ENCODE results near the gene ZNF84. TPM values are rescaled to one million over a fixed set of nuclear protein-coding genes. Genes with fewer than 3 reads are reported as not detected.

Gene ZNF84
- total and polyA plus RNA-seq, 9 of the 15 experiments (the other 6 are each of a cell fraction or from before 2014, with no cell fraction given) = 8.8 to 24.3 (median 12.1) TPM

DNA sequence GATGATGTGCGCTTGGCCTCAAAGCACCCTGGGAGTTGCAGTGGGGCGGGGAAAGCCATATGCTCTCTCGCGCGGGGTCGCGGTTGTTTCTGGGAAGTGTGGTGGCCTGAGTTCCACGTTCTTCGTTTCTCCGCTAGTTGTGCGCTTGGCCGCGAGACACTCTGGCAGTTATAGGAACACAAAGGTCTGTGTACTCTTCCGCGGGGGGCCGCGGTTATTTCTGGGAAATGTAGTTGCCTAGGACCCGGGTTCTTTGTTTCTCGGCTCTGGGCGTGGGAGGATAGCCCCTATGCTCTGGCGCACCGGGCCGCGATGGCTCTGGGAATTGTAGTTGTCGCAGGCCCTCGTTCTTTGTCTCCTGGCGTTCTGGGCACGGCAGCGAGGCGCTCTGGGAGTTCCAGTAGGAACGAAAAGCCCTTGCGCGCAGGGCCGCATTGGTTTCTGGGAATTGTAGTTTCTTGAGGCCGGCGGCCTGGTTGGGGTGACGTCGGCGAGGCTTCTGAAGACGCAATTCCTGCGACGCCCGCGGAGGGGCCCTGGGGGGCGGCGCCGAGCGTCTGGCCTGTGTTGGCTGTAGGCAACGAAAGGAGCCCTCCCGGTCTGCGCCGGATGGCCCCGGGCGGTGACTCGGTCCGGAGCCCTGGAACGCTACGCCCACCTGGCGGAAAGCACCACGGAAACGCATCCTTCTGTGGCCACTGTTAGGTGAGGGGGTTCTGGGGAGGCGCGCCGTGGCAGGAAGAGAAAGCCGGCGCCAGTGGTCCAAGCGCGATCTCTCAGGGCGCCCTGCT is 43.3 kb downstream of the ZNF84 start, which contains the start of gene ZNF140 (continued):
- TF ChIP-seq, protein P1, sequence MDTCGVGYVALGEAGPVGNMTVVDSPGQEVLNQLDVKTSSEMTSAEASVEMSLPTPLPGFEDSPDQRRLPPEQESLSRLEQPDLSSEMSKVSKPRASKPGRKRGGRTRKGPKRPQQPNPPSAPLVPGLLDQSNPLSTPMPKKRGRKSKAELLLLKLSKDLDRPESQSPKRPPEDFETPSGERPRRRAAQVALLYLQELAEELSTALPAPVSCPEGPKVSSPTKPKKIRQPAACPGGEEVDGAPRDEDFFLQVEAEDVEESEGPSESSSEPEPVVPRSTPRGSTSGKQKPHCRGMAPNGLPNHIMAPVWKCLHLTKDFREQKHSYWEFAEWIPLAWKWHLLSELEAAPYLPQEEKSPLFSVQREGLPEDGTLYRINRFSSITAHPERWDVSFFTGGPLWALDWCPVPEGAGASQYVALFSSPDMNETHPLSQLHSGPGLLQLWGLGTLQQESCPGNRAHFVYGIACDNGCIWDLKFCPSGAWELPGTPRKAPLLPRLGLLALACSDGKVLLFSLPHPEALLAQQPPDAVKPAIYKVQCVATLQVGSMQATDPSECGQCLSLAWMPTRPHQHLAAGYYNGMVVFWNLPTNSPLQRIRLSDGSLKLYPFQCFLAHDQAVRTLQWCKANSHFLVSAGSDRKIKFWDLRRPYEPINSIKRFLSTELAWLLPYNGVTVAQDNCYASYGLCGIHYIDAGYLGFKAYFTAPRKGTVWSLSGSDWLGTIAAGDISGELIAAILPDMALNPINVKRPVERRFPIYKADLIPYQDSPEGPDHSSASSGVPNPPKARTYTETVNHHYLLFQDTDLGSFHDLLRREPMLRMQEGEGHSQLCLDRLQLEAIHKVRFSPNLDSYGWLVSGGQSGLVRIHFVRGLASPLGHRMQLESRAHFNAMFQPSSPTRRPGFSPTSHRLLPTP (IDR thresholded peaks at IDR 0.05; ENCODE audit: borderline replicate concordance, extremely low read depth, insufficient read length) = no peak
- no peak for TF ChIP-seq TCFL5 (CRISPR knock-in tag; conservative IDR thresholded peaks at IDR 0.05)
- peak; percentile 52 for TF ChIP-seq CCNT2 (IDR thresholded peaks at IDR 0.05; ENCODE audit: borderline replicate concordance, extremely low read depth, insufficient read length, low read depth, low read length)
- peak; percentile 39; the same call in 1 of the 2 replicates for TF ChIP-seq NFRKB (IDR thresholded peaks at IDR 0.05; ENCODE audit: low read depth)
- TF ChIP-seq ZNF766 (CRISPR knock-in tag; conservative IDR thresholded peaks at IDR 0.05) = peak; percentile 81
- TF ChIP-seq, protein P2, sequence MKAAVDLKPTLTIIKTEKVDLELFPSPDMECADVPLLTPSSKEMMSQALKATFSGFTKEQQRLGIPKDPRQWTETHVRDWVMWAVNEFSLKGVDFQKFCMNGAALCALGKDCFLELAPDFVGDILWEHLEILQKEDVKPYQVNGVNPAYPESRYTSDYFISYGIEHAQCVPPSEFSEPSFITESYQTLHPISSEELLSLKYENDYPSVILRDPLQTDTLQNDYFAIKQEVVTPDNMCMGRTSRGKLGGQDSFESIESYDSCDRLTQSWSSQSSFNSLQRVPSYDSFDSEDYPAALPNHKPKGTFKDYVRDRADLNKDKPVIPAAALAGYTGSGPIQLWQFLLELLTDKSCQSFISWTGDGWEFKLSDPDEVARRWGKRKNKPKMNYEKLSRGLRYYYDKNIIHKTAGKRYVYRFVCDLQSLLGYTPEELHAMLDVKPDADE (conservative IDR thresholded peaks at IDR 0.05; ENCODE audit: control insufficient read depth, low read depth, low read length) = peak; percentile 82
- TF ChIP-seq PTBP1 (IDR thresholded peaks at IDR 0.05; ENCODE audit: low read depth, low read length) = no peak
- TF ChIP-seq HDAC2 (IDR thresholded peaks at IDR 0.05) = peak; percentile 40; the same call in 1 of the 2 replicates
- TF ChIP-seq SNRNP70 (optimal IDR thresholded peaks at IDR 0.05; ENCODE audit: low read depth, low read length) = no peak
- TF ChIP-seq, protein P3, sequence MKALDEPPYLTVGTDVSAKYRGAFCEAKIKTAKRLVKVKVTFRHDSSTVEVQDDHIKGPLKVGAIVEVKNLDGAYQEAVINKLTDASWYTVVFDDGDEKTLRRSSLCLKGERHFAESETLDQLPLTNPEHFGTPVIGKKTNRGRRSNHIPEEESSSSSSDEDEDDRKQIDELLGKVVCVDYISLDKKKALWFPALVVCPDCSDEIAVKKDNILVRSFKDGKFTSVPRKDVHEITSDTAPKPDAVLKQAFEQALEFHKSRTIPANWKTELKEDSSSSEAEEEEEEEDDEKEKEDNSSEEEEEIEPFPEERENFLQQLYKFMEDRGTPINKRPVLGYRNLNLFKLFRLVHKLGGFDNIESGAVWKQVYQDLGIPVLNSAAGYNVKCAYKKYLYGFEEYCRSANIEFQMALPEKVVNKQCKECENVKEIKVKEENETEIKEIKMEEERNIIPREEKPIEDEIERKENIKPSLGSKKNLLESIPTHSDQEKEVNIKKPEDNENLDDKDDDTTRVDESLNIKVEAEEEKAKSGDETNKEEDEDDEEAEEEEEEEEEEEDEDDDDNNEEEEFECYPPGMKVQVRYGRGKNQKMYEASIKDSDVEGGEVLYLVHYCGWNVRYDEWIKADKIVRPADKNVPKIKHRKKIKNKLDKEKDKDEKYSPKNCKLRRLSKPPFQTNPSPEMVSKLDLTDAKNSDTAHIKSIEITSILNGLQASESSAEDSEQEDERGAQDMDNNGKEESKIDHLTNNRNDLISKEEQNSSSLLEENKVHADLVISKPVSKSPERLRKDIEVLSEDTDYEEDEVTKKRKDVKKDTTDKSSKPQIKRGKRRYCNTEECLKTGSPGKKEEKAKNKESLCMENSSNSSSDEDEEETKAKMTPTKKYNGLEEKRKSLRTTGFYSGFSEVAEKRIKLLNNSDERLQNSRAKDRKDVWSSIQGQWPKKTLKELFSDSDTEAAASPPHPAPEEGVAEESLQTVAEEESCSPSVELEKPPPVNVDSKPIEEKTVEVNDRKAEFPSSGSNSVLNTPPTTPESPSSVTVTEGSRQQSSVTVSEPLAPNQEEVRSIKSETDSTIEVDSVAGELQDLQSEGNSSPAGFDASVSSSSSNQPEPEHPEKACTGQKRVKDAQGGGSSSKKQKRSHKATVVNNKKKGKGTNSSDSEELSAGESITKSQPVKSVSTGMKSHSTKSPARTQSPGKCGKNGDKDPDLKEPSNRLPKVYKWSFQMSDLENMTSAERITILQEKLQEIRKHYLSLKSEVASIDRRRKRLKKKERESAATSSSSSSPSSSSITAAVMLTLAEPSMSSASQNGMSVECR (CRISPR knock-in tag; IDR thresholded peaks at IDR 0.05) = peak; percentile 69; the same call in 1 of the 2 replicates
- TF ChIP-seq EGR1 (conservative IDR thresholded peaks at IDR 0.05) = peak; percentile 69
- no peak for TF ChIP-seq RBM34 (IDR thresholded peaks at IDR 0.05; ENCODE audit: borderline replicate concordance, insufficient read depth, low read length)
- no peak for TF ChIP-seq PCBP2 (IDR thresholded peaks at IDR 0.05; ENCODE audit: low read depth, low read length, poor library complexity, severe bottlenecking)
- TF ChIP-seq NEUROD1 (IDR thresholded peaks at IDR 0.05; ENCODE audit: borderline replicate concordance, low read depth, low read length, partially characterized antibody) = peak; percentile 12
- TF ChIP-seq, protein P4, sequence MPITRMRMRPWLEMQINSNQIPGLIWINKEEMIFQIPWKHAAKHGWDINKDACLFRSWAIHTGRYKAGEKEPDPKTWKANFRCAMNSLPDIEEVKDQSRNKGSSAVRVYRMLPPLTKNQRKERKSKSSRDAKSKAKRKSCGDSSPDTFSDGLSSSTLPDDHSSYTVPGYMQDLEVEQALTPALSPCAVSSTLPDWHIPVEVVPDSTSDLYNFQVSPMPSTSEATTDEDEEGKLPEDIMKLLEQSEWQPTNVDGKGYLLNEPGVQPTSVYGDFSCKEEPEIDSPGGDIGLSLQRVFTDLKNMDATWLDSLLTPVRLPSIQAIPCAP (CRISPR knock-in tag; IDR thresholded peaks at IDR 0.05; ENCODE audit: borderline replicate concordance) = no peak
- TF ChIP-seq ZEB2 (IDR thresholded peaks at IDR 0.05) = peak; percentile 53; the same call in 1 of the 2 replicates

Measured in K562 (cell line).